Left ventricle myocardium inferior (tissue), 1 donor: ENCODE results near the gene NR1D2. TPM values are rescaled to one million over a fixed set of nuclear protein-coding genes. Genes with fewer than 3 reads are reported as not detected.
"Not testable (repeated sequence)": the region's sequence is repeated elsewhere in the genome, so short reads cannot be mapped to it uniquely, and the experiment has no call there.

Experiments
- DNase-seq: peaks from one replicate; pipeline ENCODE4 v3.0.0-alpha.2; 2020
- H3K27ac ChIP-seq: fragments of 200-600 bp; replicated peaks from 2 replicates; pipeline ENCODE4 v1.8.0; 2021
- H3K27me3 ChIP-seq: fragments of 200-600 bp; 2 replicates; pipeline ENCODE4 v1.8.0; 2021; ENCODE audit warnings: low read depth
- H3K36me3 ChIP-seq: fragments of 200-600 bp; 2 replicates; pipeline ENCODE4 v1.8.0; 2021
- H3K4me1 ChIP-seq: fragments of 200-600 bp; 2 replicates; pipeline ENCODE4 v1.8.0; 2021
- H3K4me3 ChIP-seq: fragments of 200-600 bp; 2 replicates; pipeline ENCODE4 v1.8.0; 2021; ENCODE audit warnings: mild to moderate bottlenecking, moderate library complexity
- H3K9me3 ChIP-seq: fragments of 200-600 bp; replicated peaks from 2 replicates; pipeline ENCODE4 v1.8.0; 2021
- intact Hi-C: fragments of 100-400 bp; cut with micrococcal nuclease; formaldehyde crosslinking; loops from one replicate; pipeline ENCODE4 v1.11.0; 2022
- total RNA-seq: library from RNA; stranded (reverse); fragmentation: NEBNext Ultra II Directional; extraction: Animal tissue kit (Norgen Biotek cat#: 25700); gene quantifications from one replicate; pipeline ENCODE4 v1.2.1, GENCODE V29; 2021
- TF ChIP-seq, protein P1 (sequence below): fragments of 200-600 bp; IDR thresholded peaks from 2 replicates; pipeline ENCODE4 v1.8.0; 2021; ENCODE audit warnings: antibody characterized with exemption, mild to moderate bottlenecking, borderline replicate concordance
- donor health status: DM: no; HTN: yes; CAD: no; lungs with severe emphysema.

NR1D2 gene
- total RNA-seq, 1 donor from 2014 or later, result 43.5 TPM

DNA sequence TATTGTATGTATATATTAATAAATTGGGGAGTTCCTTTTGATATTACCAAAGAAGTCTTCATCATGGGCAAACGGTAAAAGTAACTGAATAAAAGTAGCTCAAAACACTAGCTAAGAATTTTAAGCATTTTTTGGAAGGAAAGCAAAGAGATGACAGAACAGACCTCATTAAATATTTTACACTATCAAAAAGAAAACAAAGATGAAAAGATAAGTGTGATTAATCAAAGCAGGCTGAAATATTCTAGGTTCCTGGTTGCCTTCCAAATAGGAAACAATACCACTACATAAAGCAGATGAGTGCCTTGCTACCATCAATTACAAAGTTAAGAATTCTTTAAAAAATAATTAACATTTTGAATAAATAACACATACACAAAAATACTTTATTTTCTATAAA is 31.9 kb upstream of the NR1D2 start:
- no peak overlapping the region for H3K27ac ChIP-seq
- no peaks in the 10 kb centered on the region for H3K9me3 ChIP-seq
- H3K27me3 ChIP-seq, result no peaks in the 10 kb centered on the region
- intact Hi-C loops, result no loop called here
- H3K4me1 ChIP-seq, result peaks cover 35% of the 10 kb centered on the region
- H3K36me3 ChIP-seq, result peaks cover 28% of the 10 kb centered on the region
- DNase-seq, result no peak
- no peak overlapping the region for H3K4me3 ChIP-seq
- TF ChIP-seq, protein P1, sequence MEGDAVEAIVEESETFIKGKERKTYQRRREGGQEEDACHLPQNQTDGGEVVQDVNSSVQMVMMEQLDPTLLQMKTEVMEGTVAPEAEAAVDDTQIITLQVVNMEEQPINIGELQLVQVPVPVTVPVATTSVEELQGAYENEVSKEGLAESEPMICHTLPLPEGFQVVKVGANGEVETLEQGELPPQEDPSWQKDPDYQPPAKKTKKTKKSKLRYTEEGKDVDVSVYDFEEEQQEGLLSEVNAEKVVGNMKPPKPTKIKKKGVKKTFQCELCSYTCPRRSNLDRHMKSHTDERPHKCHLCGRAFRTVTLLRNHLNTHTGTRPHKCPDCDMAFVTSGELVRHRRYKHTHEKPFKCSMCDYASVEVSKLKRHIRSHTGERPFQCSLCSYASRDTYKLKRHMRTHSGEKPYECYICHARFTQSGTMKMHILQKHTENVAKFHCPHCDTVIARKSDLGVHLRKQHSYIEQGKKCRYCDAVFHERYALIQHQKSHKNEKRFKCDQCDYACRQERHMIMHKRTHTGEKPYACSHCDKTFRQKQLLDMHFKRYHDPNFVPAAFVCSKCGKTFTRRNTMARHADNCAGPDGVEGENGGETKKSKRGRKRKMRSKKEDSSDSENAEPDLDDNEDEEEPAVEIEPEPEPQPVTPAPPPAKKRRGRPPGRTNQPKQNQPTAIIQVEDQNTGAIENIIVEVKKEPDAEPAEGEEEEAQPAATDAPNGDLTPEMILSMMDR, result no peak

DNA sequence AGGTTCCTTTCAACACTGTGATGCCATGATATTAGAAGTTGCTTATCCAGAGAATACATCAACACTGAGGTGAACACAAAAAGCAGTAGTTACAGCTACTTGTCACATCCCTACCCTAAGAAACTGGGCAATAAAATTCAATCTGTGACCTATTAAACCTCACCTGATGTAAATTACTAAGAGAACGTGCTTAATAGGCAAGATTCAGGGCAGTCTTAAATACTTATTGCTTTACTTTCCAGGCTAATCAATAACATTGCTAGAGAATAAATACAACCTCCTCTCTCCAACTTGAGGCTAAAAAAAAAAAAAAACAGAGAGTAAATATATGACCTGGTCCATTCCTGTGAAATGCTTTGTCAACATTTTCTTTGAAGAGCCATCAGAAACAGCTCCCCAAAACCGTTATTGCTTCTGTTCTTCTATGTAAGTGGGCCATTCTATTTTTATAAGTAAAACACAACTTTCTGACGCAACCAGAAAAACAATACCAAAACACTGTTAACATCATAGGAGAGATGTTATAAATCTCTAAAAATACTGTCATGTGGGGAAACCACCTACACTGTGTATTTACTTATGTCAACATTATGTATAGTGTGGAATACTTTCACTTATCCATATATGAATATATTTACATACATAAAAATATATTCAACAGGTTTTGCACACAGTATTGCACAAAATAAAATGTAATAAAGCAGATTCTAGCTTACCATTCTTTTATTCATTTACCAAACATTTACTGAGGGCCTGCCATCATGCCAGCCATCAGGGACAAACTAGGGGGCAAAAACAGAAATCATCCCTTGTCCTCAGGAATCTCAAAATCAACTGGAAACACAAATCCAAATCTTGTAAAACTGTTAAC is 31.0 kb upstream of the NR1D2 start:
- peaks cover 30% of the 10 kb centered on the region for H3K36me3 ChIP-seq
- no peaks in the 10 kb centered on the region for H3K27me3 ChIP-seq
- no peak for DNase-seq
- no peak overlapping the region for H3K4me3 ChIP-seq
- no peaks in the 10 kb centered on the region for H3K9me3 ChIP-seq
- intact Hi-C loops, result no loop called here
- H3K4me1 ChIP-seq, result peaks cover 44% of the 10 kb centered on the region
- H3K27ac ChIP-seq, result no peak overlapping the region
- TF ChIP-seq, protein P1, result no peak

DNA sequence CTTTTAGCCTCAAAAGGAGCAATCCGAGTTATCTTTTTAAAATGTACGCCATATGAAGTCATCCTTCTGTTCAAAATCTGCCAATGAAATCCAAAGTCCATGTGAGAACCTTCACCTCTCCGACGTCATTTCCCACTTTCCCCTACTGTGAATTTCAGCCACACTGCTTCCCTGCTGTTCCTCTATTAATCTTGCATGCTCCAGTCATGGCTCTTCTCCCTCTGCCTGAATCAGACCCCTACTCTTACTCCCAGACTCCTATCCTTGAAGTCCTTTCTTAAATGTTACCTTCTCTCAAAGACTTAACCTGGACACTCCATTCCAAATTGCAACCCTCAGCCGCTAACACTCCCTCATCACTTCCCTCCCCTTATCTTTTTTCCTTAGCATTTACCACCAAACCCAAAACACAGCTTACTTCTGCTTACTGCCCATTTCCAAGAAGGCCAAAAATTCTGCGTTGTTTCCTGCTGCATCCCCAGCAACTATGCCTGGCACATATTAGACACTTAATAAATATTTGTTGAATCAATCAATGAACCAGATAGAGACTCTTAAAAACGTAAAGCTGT is 29.5 kb upstream of the NR1D2 start:
- Histone ChIP-seq H3K4me1 (peaks cover 60% of the 10 kb centered on the region), H3K36me3 (peaks cover 32% of the 10 kb centered on the region), H3K27ac (no peak overlapping the region), H3K27me3 (no peaks in the 10 kb centered on the region), H3K9me3 (no peaks in the 10 kb centered on the region), H3K4me3 (peak overlapping the region; percentile 97)
- intact Hi-C loops, result no loop called here
- TF ChIP-seq, protein P1, result no peak
- DNase-seq, result no peak

DNA sequence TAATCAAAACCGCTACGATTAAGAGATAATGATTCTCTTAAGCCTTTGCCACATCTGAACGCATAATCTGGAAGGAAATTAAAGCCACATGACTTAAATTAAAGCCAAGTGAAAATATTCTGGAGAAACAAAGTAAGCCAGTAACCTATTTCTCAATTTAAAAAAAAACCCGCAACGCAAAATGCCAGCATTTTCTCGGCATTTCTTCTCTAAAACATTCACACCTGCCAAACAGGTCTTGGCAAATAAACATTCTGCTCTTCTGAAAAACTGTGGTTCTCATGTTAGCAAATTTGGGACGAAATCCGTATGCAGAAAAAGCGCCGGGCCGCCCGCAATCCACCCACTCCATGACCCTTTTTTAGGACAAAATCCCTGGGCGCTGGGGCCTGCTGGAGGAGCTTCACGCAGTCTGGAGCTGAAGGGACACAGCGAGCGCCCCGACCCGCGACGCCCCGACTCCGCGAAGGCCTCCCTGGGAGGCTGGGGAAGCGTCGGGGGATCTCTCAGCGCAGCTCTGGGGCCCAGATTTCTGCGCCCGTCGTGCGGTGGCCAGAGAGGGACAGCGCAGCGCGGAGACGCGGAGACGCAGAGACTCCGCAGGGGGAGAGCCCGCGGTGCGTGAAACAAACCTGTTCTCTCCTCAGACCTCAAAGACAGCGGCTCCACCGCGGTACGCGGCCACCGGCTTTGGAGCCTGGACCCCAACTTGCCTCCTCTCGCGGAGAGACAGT is 28.8 kb upstream of the NR1D2 start:
- Histone ChIP-seq H3K27me3 (no peaks in the 10 kb centered on the region), H3K4me3 (peak overlapping the region; percentile 97), H3K9me3 (no peaks in the 10 kb centered on the region), H3K4me1 (peaks cover 60% of the 10 kb centered on the region), H3K36me3 (peaks cover 31% of the 10 kb centered on the region), H3K27ac (peak overlapping the region; percentile 93)
- TF ChIP-seq, protein P1, result no peak
- no peak for DNase-seq
- intact Hi-C loops, result no loop called here

DNA sequence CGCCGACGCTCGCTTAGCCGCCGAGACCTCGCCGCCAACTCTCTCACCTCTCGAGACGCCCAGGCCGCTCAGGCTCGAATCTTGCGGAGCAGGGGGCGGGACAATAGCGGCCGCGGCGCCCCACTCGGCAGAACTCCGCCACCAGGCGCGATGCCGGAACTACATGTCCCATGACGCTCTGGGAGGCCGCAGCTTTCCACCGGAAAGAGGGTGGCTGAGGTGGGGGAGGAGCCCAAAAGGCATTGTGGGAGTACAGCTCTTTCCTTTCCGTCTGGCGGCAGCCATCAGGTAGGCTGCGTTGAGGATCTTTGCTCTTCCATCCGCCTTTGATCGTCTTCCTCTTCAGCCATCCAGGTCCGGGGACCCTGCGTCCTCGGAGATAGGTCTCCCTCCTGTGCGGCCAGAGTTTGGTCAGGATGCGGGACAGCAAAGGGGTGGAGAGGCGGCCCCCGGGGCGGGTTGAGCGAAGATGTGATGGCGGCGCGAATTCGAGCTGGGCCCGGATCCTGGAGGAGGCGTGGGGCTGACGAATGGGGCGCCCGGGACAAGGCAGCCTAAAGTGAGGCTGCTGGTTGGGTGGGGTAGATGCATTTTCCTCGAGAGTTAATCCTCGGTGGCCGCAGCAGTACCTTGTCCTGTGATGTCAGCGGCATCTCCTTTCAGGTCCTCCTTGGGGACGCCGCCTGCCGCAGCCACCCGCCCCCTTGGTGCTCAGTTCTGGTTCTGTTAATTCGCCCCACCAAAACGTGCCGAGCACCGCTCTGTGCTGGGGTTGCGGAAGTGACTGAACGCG is 28.0 kb upstream of the NR1D2 start, which contains the start of the genes NKIRAS1 and RPL15:
TSS of gene NKIRAS1 (minus strand) at position 105 of the 793 bp plus-strand sequence. CDS start 6,086 bp downstream, outside the sequence.
TSS of gene RPL15 (plus strand) at position 247 of the 793 bp plus-strand sequence. CDS start 728 bp downstream, outside the sequence.
- TF ChIP-seq, protein P1, result peak; percentile 72
- Histone ChIP-seq H3K36me3 (peaks cover 37% of the 10 kb centered on the region), H3K9me3 (no peaks in the 10 kb centered on the region), H3K27me3 (no peaks in the 10 kb centered on the region), H3K4me3 (peak within 1 kb of the TSS; percentile 97), H3K4me1 (peaks cover 60% of the 10 kb centered on the region), H3K27ac (peak within 1 kb of the TSS; percentile 93)
- DNase-seq, result peak; percentile 98
- intact Hi-C loops, result no loop called here

DNA sequence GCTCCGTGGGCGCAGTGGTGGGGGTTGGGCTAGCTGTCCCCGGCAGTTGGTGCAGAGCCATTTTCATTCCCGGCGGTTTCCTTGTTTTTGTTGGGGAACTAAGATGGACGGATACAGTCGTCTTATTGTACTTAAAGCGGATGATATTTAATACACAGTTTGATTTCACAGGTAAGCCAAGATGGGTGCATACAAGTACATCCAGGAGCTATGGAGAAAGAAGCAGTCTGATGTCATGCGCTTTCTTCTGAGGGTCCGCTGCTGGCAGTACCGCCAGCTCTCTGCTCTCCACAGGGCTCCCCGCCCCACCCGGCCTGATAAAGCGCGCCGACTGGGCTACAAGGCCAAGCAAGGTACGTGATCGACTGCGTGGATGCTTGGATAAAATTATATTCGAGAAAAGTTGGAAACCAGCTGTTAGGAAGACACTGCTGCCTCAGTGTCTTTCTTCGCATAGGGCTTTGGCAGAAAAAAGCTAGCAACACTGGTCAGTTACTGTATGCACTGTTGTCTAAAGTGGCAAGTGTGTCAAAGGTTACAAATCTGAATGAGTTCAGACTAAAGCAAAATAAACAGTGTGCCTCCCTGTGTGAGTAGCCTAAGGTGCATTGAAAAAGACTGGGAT is 27.3 kb upstream of the NR1D2 start:
- Histone ChIP-seq H3K4me1 (peaks cover 60% of the 10 kb centered on the region), H3K27ac (peak overlapping the region; percentile 93), H3K4me3 (peak overlapping the region; percentile 97), H3K36me3 (peaks cover 44% of the 10 kb centered on the region)
- H3K27me3 ChIP-seq, H3K9me3 ChIP-seq, DNase-seq, intact Hi-C loops: not testable (repeated sequence)

DNA sequence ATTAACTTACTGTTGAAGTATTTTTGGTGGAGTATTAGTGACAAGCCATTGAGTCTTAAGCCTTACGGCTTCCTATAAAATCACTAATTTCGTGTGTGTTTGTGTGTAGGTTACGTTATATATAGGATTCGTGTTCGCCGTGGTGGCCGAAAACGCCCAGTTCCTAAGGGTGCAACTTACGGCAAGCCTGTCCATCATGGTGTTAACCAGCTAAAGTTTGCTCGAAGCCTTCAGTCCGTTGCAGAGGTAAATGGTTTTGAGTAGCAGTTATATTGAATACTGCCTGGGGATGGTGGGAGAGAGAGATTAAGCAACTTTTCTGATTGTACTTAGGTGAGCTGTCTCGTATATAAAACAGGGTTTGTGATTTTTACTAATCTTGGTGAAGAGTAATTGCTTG is 26.8 kb upstream of the NR1D2 start:
- H3K9me3 ChIP-seq, intact Hi-C loops, H3K27me3 ChIP-seq, DNase-seq: not testable (repeated sequence)
- Histone ChIP-seq H3K4me3 (peak overlapping the region; percentile 97), H3K27ac (peak overlapping the region; percentile 93), H3K4me1 (peaks cover 60% of the 10 kb centered on the region), H3K36me3 (peaks cover 46% of the 10 kb centered on the region)
